ENCODE data around the gene FAR1. TPM values are rescaled to one million over a fixed set of nuclear protein-coding genes. Genes with fewer than 3 reads are reported as not detected.
"Not testable (repeated sequence)": the region's sequence is repeated elsewhere in the genome, so short reads cannot be mapped to it uniquely, and the experiment has no call there.

The FAR1 gene
- polyA plus RNA-seq, 1 donor, result 67.8 TPM

GRCh38 chr11:13638422-13638821 is 30.0 kb upstream of the FAR1 start:
- Histone ChIP-seq H3K9me3 (ENCODE audit: control insufficient read depth, low read depth, low read length) (no peaks in the 10 kb centered on the region), H3K27ac (ENCODE audit: low read length) (no peak overlapping the region), H3K27me3 (ENCODE audit: control insufficient read depth, insufficient read depth, low read length) (peaks cover 5% of the 10 kb centered on the region), H3K36me3 (ENCODE audit: control insufficient read depth, insufficient read depth, low read length) (no peaks in the 10 kb centered on the region), H3K4me3 (ENCODE audit: low read length) (no peak overlapping the region), H3K4me1 (ENCODE audit: control insufficient read depth, insufficient read depth, low read length) (no peaks in the 10 kb centered on the region)
- no peak for DNase-seq

GRCh38 chr11:13644997-13645687 is 23.3 kb upstream of the FAR1 start:
- WGBS (ENCODE audit: insufficient coverage, low lambda C conversion rate), result 28% methylated on average over 4 of the region's 7 CpGs
- H3K9me3 ChIP-seq (ENCODE audit: control insufficient read depth, low read depth, low read length), result no peaks in the 10 kb centered on the region
- H3K4me3 ChIP-seq (ENCODE audit: low read length), result no peak overlapping the region
- H3K27me3 ChIP-seq (ENCODE audit: control insufficient read depth, insufficient read depth, low read length), result no peaks in the 10 kb centered on the region
- DNase-seq, result peak in 1 of 2 donors; percentile 30
- H3K36me3 ChIP-seq (ENCODE audit: control insufficient read depth, insufficient read depth, low read length), result no peaks in the 10 kb centered on the region
- H3K27ac ChIP-seq (ENCODE audit: low read length), result no peak overlapping the region
- H3K4me1 ChIP-seq (ENCODE audit: control insufficient read depth, insufficient read depth, low read length), result no peaks in the 10 kb centered on the region

GRCh38 chr11:13647391-13647790 is 21.1 kb upstream of the FAR1 start:
- Histone ChIP-seq H3K4me1 (ENCODE audit: control insufficient read depth, insufficient read depth, low read length) (no peaks in the 10 kb centered on the region), H3K4me3 (ENCODE audit: low read length) (no peak overlapping the region), H3K9me3 (ENCODE audit: control insufficient read depth, low read depth, low read length) (no peaks in the 10 kb centered on the region), H3K36me3 (ENCODE audit: control insufficient read depth, insufficient read depth, low read length) (no peaks in the 10 kb centered on the region), H3K27me3 (ENCODE audit: control insufficient read depth, insufficient read depth, low read length) (no peaks in the 10 kb centered on the region), H3K27ac (ENCODE audit: low read length) (no peak overlapping the region)
- 90% methylated on average over 2 of the region's 3 CpGs for WGBS (ENCODE audit: insufficient coverage, low lambda C conversion rate)
- DNase-seq, result no peak

DNA sequence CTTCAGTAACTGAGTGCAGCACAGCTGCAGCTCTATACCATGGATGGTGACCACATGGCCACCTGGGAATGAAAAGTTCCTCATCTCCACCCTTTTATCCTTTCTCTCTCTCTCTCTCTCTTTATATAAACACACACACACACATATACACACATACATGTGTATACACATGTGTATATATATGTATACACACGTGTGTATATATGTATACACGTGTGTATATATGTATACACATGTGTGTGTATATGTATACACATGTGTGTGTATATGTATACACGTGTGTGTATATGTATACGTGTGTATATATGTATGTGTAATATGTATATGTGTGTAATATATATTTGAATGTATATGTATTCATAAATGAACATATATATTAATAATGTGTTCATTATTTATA is 18.8 kb upstream of the FAR1 start:
- Histone ChIP-seq H3K4me3 (ENCODE audit: low read length) (no peak overlapping the region), H3K27me3 (ENCODE audit: control insufficient read depth, insufficient read depth, low read length) (no peaks in the 10 kb centered on the region), H3K9me3 (ENCODE audit: control insufficient read depth, low read depth, low read length) (no peaks in the 10 kb centered on the region), H3K27ac (ENCODE audit: low read length) (no peak overlapping the region), H3K4me1 (ENCODE audit: control insufficient read depth, insufficient read depth, low read length) (no peaks in the 10 kb centered on the region), H3K36me3 (ENCODE audit: control insufficient read depth, insufficient read depth, low read length) (no peaks in the 10 kb centered on the region)
- no CpG with 5 or more reads among the region's 4 CpGs for WGBS (ENCODE audit: insufficient coverage, low lambda C conversion rate)
- no peak for DNase-seq

GRCh38 chr11:13651515-13651914 is 17.0 kb upstream of the FAR1 start:
- H3K4me1 ChIP-seq (ENCODE audit: control insufficient read depth, insufficient read depth, low read length); DNase-seq; H3K4me3 ChIP-seq (ENCODE audit: low read length); H3K36me3 ChIP-seq (ENCODE audit: control insufficient read depth, insufficient read depth, low read length); H3K27ac ChIP-seq (ENCODE audit: low read length); H3K9me3 ChIP-seq (ENCODE audit: control insufficient read depth, low read depth, low read length); H3K27me3 ChIP-seq (ENCODE audit: control insufficient read depth, insufficient read depth, low read length): not testable (repeated sequence)
- WGBS (ENCODE audit: insufficient coverage, low lambda C conversion rate), result no CpG with 5 or more reads among the region's 6 CpGs

GRCh38 chr11:13661074-13661623 is 7.3 kb upstream of the FAR1 start:
- DNase-seq, result no peak
- no peaks in the 10 kb centered on the region for H3K4me1 ChIP-seq (ENCODE audit: control insufficient read depth, insufficient read depth, low read length)
- H3K9me3 ChIP-seq (ENCODE audit: control insufficient read depth, low read depth, low read length), result peaks cover 3% of the 10 kb centered on the region
- H3K36me3 ChIP-seq (ENCODE audit: control insufficient read depth, insufficient read depth, low read length), result no peaks in the 10 kb centered on the region
- no peak overlapping the region for H3K27ac ChIP-seq (ENCODE audit: low read length)
- H3K4me3 ChIP-seq (ENCODE audit: low read length), result no peak overlapping the region
- 33% methylated on average over 1 of the region's 2 CpGs for WGBS (ENCODE audit: insufficient coverage, low lambda C conversion rate)
- no peaks in the 10 kb centered on the region for H3K27me3 ChIP-seq (ENCODE audit: control insufficient read depth, insufficient read depth, low read length)

DNA sequence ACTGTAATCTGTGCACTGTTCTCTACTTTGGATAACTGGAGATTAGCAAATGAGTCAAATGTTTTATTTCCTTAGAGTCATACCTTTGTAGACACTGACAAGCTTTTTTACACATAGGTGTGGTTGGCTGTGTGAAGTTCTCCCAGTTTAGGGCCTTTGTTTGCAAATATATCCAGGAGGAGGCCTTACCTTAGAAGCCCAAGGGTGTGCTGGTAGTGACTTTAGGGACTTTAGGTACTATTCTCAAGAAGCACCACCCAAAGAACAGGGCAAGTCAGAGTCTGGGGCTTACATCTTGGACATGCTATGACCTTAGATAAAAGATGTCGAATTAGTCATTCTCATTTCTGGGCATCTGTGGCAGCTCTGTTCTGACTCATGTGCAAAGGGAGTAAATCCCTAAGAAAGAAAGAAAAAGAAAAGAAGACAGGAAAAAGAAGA is 4.8 kb upstream of the FAR1 start:
- Histone ChIP-seq H3K9me3 (ENCODE audit: control insufficient read depth, low read depth, low read length) (peaks cover 3% of the 10 kb centered on the region), H3K4me1 (ENCODE audit: control insufficient read depth, insufficient read depth, low read length) (no peaks in the 10 kb centered on the region), H3K4me3 (ENCODE audit: low read length) (no peak overlapping the region), H3K27ac (ENCODE audit: low read length) (no peak overlapping the region), H3K36me3 (ENCODE audit: control insufficient read depth, insufficient read depth, low read length) (no peaks in the 10 kb centered on the region), H3K27me3 (ENCODE audit: control insufficient read depth, insufficient read depth, low read length) (no peaks in the 10 kb centered on the region)
- DNase-seq, result no peak
- no CpG with 5 or more reads among the region's 1 CpG for WGBS (ENCODE audit: insufficient coverage, low lambda C conversion rate)

DNA sequence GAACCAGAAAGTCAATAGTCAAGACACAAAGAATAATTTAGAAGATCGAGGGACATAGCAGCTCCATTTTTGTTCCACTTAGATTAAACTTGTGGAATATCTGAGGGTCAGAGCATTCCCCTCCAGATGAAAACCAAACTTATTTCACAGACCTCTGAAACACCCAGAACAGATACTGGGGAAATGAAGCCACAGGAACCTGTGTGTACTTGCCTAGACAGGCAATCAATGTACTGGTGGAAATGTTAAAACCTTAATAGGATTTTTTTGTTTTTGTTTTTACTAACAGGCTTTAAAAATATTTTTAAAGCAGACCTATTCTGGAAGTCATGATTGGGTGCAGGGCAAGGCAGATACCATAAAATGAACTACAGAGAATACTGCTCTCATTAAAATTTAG is 4.1 kb upstream of the FAR1 start:
- DNase-seq, result no peak
- Histone ChIP-seq H3K9me3 (ENCODE audit: control insufficient read depth, low read depth, low read length) (no peaks in the 10 kb centered on the region), H3K36me3 (ENCODE audit: control insufficient read depth, insufficient read depth, low read length) (no peaks in the 10 kb centered on the region), H3K4me1 (ENCODE audit: control insufficient read depth, insufficient read depth, low read length) (no peaks in the 10 kb centered on the region), H3K27ac (ENCODE audit: low read length) (no peak overlapping the region), H3K4me3 (ENCODE audit: low read length) (no peak overlapping the region), H3K27me3 (ENCODE audit: control insufficient read depth, insufficient read depth, low read length) (no peaks in the 10 kb centered on the region)
- no CpG with 5 or more reads among the region's 1 CpG for WGBS (ENCODE audit: insufficient coverage, low lambda C conversion rate)

DNA sequence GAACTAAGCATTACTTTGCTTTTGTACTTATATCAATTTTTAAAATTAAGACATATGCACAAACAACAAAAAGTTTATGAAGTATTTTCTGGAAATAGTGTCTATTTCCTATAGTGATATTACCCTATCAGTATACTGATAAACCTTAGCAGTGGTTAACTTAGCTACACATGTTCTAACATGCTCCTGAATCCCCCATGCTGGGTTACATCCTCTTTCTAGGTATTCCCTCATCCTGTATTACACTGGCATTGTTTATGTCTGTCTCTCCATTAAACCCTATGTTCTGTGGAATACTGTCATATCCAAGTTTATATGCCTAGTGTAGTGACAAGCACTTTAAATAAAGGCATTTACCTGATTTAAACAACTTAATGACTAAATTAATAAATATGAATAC is 1.8 kb upstream of the FAR1 start:
- Histone ChIP-seq H3K4me3 (ENCODE audit: low read length) (no peak overlapping the region), H3K9me3 (ENCODE audit: control insufficient read depth, low read depth, low read length) (no peaks in the 10 kb centered on the region), H3K27ac (ENCODE audit: low read length) (no peak overlapping the region), H3K36me3 (ENCODE audit: control insufficient read depth, insufficient read depth, low read length) (no peaks in the 10 kb centered on the region), H3K4me1 (ENCODE audit: control insufficient read depth, insufficient read depth, low read length) (peaks cover 10% of the 10 kb centered on the region), H3K27me3 (ENCODE audit: control insufficient read depth, insufficient read depth, low read length) (no peaks in the 10 kb centered on the region)
- no peak for DNase-seq

- Histone ChIP-seq H3K9me3 (ENCODE audit: control insufficient read depth, low read depth, low read length) (no peaks in the 10 kb centered on the region), H3K36me3 (ENCODE audit: control insufficient read depth, insufficient read depth, low read length) (no peaks in the 10 kb centered on the region), H3K27ac (ENCODE audit: low read length) (no peak overlapping the region), H3K4me1 (ENCODE audit: control insufficient read depth, insufficient read depth, low read length) (peaks cover 11% of the 10 kb centered on the region), H3K4me3 (ENCODE audit: low read length) (no peak overlapping the region), H3K27me3 (ENCODE audit: control insufficient read depth, insufficient read depth, low read length) (no peaks in the 10 kb centered on the region)
- no CpG with 5 or more reads among the region's 5 CpGs for WGBS (ENCODE audit: insufficient coverage, low lambda C conversion rate)
- no peak for DNase-seq
Measured at GRCh38 chr11:13667245-13667644, 1.2 kb upstream of the FAR1 start.

DNA sequence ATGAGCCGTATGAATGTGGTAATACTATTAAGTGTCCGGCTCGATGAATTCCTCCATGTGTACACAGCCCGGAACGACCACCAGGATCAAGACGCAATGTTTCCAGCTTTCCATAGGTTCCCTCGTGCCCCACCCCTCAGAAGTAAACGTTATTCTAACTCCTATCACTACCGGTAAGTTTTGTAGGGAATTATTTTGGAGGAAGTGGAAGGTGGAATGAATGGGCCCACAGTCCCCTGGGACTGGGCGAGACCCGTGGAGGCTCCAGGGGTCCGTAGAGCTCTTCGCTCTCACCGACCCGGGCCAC is 720 bp upstream of the FAR1 start:
- Histone ChIP-seq H3K9me3 (ENCODE audit: control insufficient read depth, low read depth, low read length) (no peaks in the 10 kb centered on the region), H3K27me3 (ENCODE audit: control insufficient read depth, insufficient read depth, low read length) (no peaks in the 10 kb centered on the region), H3K4me3 (ENCODE audit: low read length) (peak overlapping the region; percentile 65), H3K36me3 (ENCODE audit: control insufficient read depth, insufficient read depth, low read length) (no peaks in the 10 kb centered on the region), H3K4me1 (ENCODE audit: control insufficient read depth, insufficient read depth, low read length) (peaks cover 13% of the 10 kb centered on the region), H3K27ac (ENCODE audit: low read length) (peak overlapping the region; percentile 78)
- no peak for DNase-seq
- 40% methylated on average over 1 of the region's 15 CpGs for WGBS (ENCODE audit: insufficient coverage, low lambda C conversion rate)
